HEK293 (cell line): ENCODE data around the gene HEG1.

Source experiments
- ATF2 ChIP-seq: fragments of 450-650 bp; formaldehyde crosslinking; IDR thresholded peaks from 2 replicates; pipeline ENCODE4 v1.5.1; 2016; ENCODE audit warnings: missing biosample characterization, missing genetic modification characterization, low read depth
- SCRT2 ChIP-seq: fragments of 450-650 bp; formaldehyde crosslinking; IDR thresholded peaks from 2 replicates; pipeline ENCODE4 v1.5.1; 2016; ENCODE audit warnings: missing biosample characterization, missing genetic modification characterization
- ZBTB21 ChIP-seq: fragments of 450-650 bp; formaldehyde crosslinking; IDR thresholded peaks from 2 replicates; pipeline ENCODE4 v1.5.1; 2017; ENCODE audit warnings: missing biosample characterization, missing genetic modification characterization
- ZNF138 ChIP-seq: fragments of 450-650 bp; formaldehyde crosslinking; IDR thresholded peaks from 2 replicates; pipeline ENCODE4 v1.5.1; 2016; ENCODE audit warnings: missing biosample characterization, missing genetic modification characterization, borderline replicate concordance
- ZNF211 ChIP-seq: fragments of 450-650 bp; formaldehyde crosslinking; IDR thresholded peaks from 2 replicates; pipeline ENCODE4 v1.5.1; 2016; ENCODE audit warnings: low read depth, missing biosample characterization, missing genetic modification characterization
- ZNF274 ChIP-seq, 2 experiments: fragments of 200-500 bp in 1 of 2; fragments of 450-650 bp in 1 of 2; sonication (Bioruptor generic) in 1 of 2; formaldehyde crosslinking in 1 of 2; IDR thresholded peaks; 2 replicates each; pipeline versions ENCODE4 v1.5.1 to v1.6.1; 2014 to 2016; ENCODE audit warnings: borderline replicate concordance in 1 of 2, inconsistent platforms in 1 of 2, low read length in 1 of 2, missing biosample characterization in 1 of 2, missing genetic modification characterization in 1 of 2
- ZNF426 ChIP-seq: fragments of 450-650 bp; formaldehyde crosslinking; IDR thresholded peaks from 2 replicates; pipeline ENCODE4 v1.5.1; 2017; ENCODE audit warnings: missing biosample characterization, missing genetic modification characterization, mild to moderate bottlenecking, inconsistent platforms, moderate library complexity
- ZNF701 ChIP-seq: fragments of 450-650 bp; formaldehyde crosslinking; IDR thresholded peaks from 2 replicates; pipeline ENCODE4 v1.5.1; 2016; ENCODE audit warnings: missing biosample characterization, missing genetic modification characterization
- ZNF785 ChIP-seq: fragments of 450-650 bp; formaldehyde crosslinking; IDR thresholded peaks from 2 replicates; pipeline ENCODE4 v1.5.1; 2016; ENCODE audit warnings: missing biosample characterization, missing genetic modification characterization
- TF ChIP-seq, protein P1 (sequence below): fragments of 450-650 bp; formaldehyde crosslinking; IDR thresholded peaks from 2 replicates; pipeline ENCODE4 v1.5.1; 2016; ENCODE audit warnings: missing biosample characterization, missing genetic modification characterization
- TF ChIP-seq, protein P2 (sequence below): fragments of 450-650 bp; formaldehyde crosslinking; IDR thresholded peaks from 2 replicates; pipeline ENCODE4 v1.5.1; 2016; ENCODE audit warnings: missing biosample characterization, missing genetic modification characterization

- TF ChIP-seq, protein P1, sequence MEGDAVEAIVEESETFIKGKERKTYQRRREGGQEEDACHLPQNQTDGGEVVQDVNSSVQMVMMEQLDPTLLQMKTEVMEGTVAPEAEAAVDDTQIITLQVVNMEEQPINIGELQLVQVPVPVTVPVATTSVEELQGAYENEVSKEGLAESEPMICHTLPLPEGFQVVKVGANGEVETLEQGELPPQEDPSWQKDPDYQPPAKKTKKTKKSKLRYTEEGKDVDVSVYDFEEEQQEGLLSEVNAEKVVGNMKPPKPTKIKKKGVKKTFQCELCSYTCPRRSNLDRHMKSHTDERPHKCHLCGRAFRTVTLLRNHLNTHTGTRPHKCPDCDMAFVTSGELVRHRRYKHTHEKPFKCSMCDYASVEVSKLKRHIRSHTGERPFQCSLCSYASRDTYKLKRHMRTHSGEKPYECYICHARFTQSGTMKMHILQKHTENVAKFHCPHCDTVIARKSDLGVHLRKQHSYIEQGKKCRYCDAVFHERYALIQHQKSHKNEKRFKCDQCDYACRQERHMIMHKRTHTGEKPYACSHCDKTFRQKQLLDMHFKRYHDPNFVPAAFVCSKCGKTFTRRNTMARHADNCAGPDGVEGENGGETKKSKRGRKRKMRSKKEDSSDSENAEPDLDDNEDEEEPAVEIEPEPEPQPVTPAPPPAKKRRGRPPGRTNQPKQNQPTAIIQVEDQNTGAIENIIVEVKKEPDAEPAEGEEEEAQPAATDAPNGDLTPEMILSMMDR (tag by site-specific recombination), result no peak
- TF ChIP-seq ZBTB21 (tag by site-specific recombination) (no peak), SCRT2 (no peak), ZNF211 (tag by site-specific recombination) (no peak), ZNF138 (no peak), ZNF274 (IDR thresholded peaks at IDR 0.05; ENCODE audit: low read length) (no peak), ZNF274 (tag by site-specific recombination; IDR thresholded peaks at IDR 0.05; ENCODE audit: borderline replicate concordance) (no peak), ZNF785 (tag by site-specific recombination) (no peak), ZNF701 (no peak), ATF2 (tag by site-specific recombination) (no peak), ZNF426 (tag by site-specific recombination) (no peak)
- TF ChIP-seq, protein P2, sequence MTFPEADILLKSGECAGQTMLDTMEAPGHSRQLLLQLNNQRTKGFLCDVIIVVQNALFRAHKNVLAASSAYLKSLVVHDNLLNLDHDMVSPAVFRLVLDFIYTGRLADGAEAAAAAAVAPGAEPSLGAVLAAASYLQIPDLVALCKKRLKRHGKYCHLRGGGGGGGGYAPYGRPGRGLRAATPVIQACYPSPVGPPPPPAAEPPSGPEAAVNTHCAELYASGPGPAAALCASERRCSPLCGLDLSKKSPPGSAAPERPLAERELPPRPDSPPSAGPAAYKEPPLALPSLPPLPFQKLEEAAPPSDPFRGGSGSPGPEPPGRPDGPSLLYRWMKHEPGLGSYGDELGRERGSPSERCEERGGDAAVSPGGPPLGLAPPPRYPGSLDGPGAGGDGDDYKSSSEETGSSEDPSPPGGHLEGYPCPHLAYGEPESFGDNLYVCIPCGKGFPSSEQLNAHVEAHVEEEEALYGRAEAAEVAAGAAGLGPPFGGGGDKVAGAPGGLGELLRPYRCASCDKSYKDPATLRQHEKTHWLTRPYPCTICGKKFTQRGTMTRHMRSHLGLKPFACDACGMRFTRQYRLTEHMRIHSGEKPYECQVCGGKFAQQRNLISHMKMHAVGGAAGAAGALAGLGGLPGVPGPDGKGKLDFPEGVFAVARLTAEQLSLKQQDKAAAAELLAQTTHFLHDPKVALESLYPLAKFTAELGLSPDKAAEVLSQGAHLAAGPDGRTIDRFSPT (tag by site-specific recombination), result peak; percentile 51; the same call in 1 of the 2 replicates
These were observed at the start of gene HEG1 for GRCh38 chr3:125055913-125056745.
